ENCODE data around the gene SRXN1. TPM values are rescaled to one million over a fixed set of nuclear protein-coding genes. Genes with fewer than 3 reads are reported as not detected.

The SRXN1 gene
- total and polyA plus RNA-seq, 8 donors = 6.4 to 40.1 (median 23.5) TPM

GRCh38 chr20:608970-609369, 44.0 kb downstream of the SRXN1 start:
- 70 to 78% (median 74%) methylated on average over 8 of the region's 8 CpGs for WGBS, 5 donors

DNA sequence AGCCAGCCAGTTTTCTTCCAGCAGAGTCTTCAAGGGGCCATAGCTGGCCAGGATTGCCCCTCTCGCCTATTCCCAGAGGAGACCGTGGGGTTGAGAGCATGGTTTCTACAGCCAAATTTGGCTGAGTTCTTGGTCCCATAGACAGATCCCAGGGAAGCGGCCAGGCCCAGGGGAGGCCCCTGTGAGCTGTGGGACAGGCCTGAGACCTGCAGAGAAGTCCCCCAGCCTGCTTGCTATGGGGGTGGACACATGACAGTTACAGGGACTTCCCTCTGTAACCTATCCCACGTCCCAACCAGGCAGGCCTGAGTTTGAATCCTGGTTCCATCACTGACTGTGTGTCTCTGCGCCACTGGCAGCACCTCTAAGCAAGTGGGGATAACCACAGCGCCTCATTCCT, 45.5 kb downstream of the SRXN1 start:
- H3K9me3 ChIP-seq = no peaks in the 10 kb centered on the region
- H3K27me3 ChIP-seq = peaks cover 5 to 69% (median 38%) of the 10 kb centered on the region in 3 donors
- no peak for DNase-seq
- WGBS, 5 donors = 76 to 91% (median 84%) methylated on average over 4 to 6 of the region's 6 CpGs
- no peak for TF ChIP-seq EP300 (IDR thresholded peaks at IDR 0.05)
- no peak for TF ChIP-seq POLR2AphosphoS5 (IDR thresholded peaks at IDR 0.05)
- TF ChIP-seq CTCF (IDR thresholded peaks at IDR 0.05) = no peak
- no peak for TF ChIP-seq POLR2A (IDR thresholded peaks at IDR 0.05)
- H3K27ac ChIP-seq = no peak overlapping the region
- H3K4me1 ChIP-seq = peaks cover 0 to 23% (median 11%) of the 10 kb centered on the region in 4 donors
- no peaks in the 10 kb centered on the region for H3K36me3 ChIP-seq
- H3K4me3 ChIP-seq = no peak overlapping the region
- intact Hi-C loops (cut with DNase I; ENCODE audit: low total_unique reads) = no loop called here

More at GRCh38 chr20:608970-609369, 44.0 kb downstream of the SRXN1 start:
- Histone ChIP-seq H3K9me3 (no peaks in the 10 kb centered on the region), H3K36me3 (no peaks in the 10 kb centered on the region), H3K27ac (no peak overlapping the region), H3K4me1 (peaks cover 0 to 23% (median 11%) of the 10 kb centered on the region in 4 donors), H3K4me3 (peak overlapping the region in 2 of 4 donors; percentile 21 to 29), H3K27me3 (peaks cover 5 to 84% (median 47%) of the 10 kb centered on the region in 3 donors)
- no peak for DNase-seq
- TF ChIP-seq POLR2AphosphoS5 (IDR thresholded peaks at IDR 0.05) (no peak), CTCF (IDR thresholded peaks at IDR 0.05) (no peak), EP300 (IDR thresholded peaks at IDR 0.05) (no peak), POLR2A (IDR thresholded peaks at IDR 0.05) (no peak)
- intact Hi-C loops (cut with DNase I; ENCODE audit: low total_unique reads) = no loop called here

GRCh38 chr20:605237-605636, 47.8 kb downstream of the SRXN1 start:
- peaks cover 0 to 8% (median 3%) of the 10 kb centered on the region in 4 donors for H3K4me1 ChIP-seq
- 58 to 76% (median 69%) methylated on average over 5 of the region's 5 CpGs for WGBS, 5 donors
- H3K27ac ChIP-seq = no peak overlapping the region

DNA sequence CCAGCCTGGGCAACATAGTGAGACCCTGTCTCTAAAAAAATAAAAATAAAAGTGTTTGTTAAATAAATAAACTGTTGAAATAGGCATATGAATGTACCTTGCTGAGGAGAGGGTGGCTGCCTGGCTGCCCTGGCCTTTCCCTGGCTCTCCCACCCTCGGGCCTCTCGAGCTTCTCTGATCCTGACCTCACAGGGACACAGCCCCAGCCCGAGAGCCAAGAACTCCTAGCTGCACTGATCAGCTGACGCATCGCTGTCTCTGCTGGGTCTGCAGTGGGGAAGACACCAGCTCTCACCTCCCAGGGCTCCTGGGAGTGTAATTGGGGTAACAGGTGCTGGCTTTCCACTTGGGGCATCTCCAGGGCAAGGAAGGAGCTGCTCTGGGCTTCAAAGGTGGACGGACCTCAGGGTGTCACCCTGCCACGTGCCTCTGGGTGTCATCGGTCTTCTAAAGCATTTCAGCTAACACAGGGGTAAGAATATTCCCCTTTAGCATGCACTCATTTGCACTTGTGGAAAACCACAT, 49.8 kb downstream of the SRXN1 start:
- intact Hi-C loops (cut with DNase I; ENCODE audit: low total_unique reads) = no loop called here
- H3K9me3 ChIP-seq = no peaks in the 10 kb centered on the region
- no peaks in the 10 kb centered on the region for H3K36me3 ChIP-seq
- no peak overlapping the region for H3K4me3 ChIP-seq
- H3K27ac ChIP-seq = no peak overlapping the region
- no peak for TF ChIP-seq POLR2A (IDR thresholded peaks at IDR 0.05)
- no peak for TF ChIP-seq EP300 (IDR thresholded peaks at IDR 0.05)
- TF ChIP-seq CTCF (IDR thresholded peaks at IDR 0.05) = no peak
- no peak for TF ChIP-seq POLR2AphosphoS5 (IDR thresholded peaks at IDR 0.05)
- H3K27me3 ChIP-seq = peaks cover 0 to 26% (median 0%) of the 10 kb centered on the region in 3 donors
- 64 to 80% (median 69%) methylated on average over 8 of the region's 8 CpGs for WGBS, 5 donors
- H3K4me1 ChIP-seq = no peaks in the 10 kb centered on the region
- no peak for DNase-seq

More at GRCh38 chr20:605237-605636, 47.8 kb downstream of the SRXN1 start:
- Histone ChIP-seq H3K4me3 (no peak overlapping the region), H3K36me3 (no peaks in the 10 kb centered on the region), H3K9me3 (no peaks in the 10 kb centered on the region), H3K27me3 (peaks cover 5 to 46% (median 17%) of the 10 kb centered on the region in 3 donors)
- intact Hi-C loops (cut with DNase I; ENCODE audit: low total_unique reads) = no loop called here
- TF ChIP-seq CTCF (IDR thresholded peaks at IDR 0.05) (no peak), EP300 (IDR thresholded peaks at IDR 0.05) (no peak), POLR2A (IDR thresholded peaks at IDR 0.05) (no peak), POLR2AphosphoS5 (IDR thresholded peaks at IDR 0.05) (no peak)
- DNase-seq = no peak
